Endothelial cell of umbilical vein (primary cell): ENCODE data around the gene VIM. TPM values are rescaled to one million over a fixed set of nuclear protein-coding genes. Genes with fewer than 3 reads are reported as not detected.
A peak's percentile ranks its signal among the peaks of the same experiment; 100 is the strongest.

Source experiments
- BruUV-seq: library from RNA; stranded (reverse); fragments of 400-500 nt; replicated peaks from 2 replicates; lab custom pipeline; 2021; lab: Mats Ljungman, UMichigan
- CTCF ChIA-PET: fragments of 300-600, 350-600 bp; sonication (Branson Sonifier 250); formaldehyde crosslinking; loops from one replicate; lab custom pipeline; 2021; ENCODE audit warnings: antibody characterized with exemption, inconsistent platforms; lab: Charles Lee
- POLR2A ChIA-PET: fragments of 300-600, 350-600 bp; sonication (Branson Sonifier 250); formaldehyde crosslinking; loops from one replicate; lab custom pipeline; 2021; ENCODE audit warnings: antibody characterized with exemption, inconsistent platforms; lab: Charles Lee
- DNase-seq: peaks from one replicate; pipeline ENCODE4 v3.0.0-alpha.2; 2011; ENCODE audit warnings: low read depth, low spot score
- FAIRE-seq: peaks from 2 replicates; lab custom pipeline; 2011; peaks lifted over from hg19 to GRCh38; lab: Jason Lieb, UNC
- H2AFZ ChIP-seq: 2 replicates; pipeline ENCODE4 v1.6.0; 2012; ENCODE audit warnings: low read depth, low read length, control low read depth, inconsistent platforms
- H3K27ac ChIP-seq: 2 replicates; pipeline ENCODE4 v1.5.1; 2011; ENCODE audit warnings: low read depth, mild to moderate bottlenecking, control low read depth, low read length, moderate library complexity; ENCODE audit not compliant: insufficient read depth
- H3K27me3 ChIP-seq, 2 experiments: 2 replicates each; pipeline versions ENCODE4 v1.6.0 to v1.6.1; 2011; ENCODE audit warnings: low read length in 2 of 2, mixed read lengths in 1 of 2; ENCODE audit not compliant: control insufficient read depth in 2 of 2, insufficient read depth in 2 of 2
- H3K36me3 ChIP-seq, 2 experiments: 2 replicates in 1 of 2; 3 replicates in 1 of 2; pipeline ENCODE4 v1.5.1; 2011; ENCODE audit warnings: low read length in 2 of 2, mild to moderate bottlenecking in 1 of 2, moderate library complexity in 1 of 2; ENCODE audit not compliant: control insufficient read depth in 2 of 2, insufficient read depth in 2 of 2; ENCODE audit errors: extremely low read depth in 1 of 2
- H3K4me1 ChIP-seq: 3 replicates; pipeline ENCODE4 v1.5.1; 2011; ENCODE audit warnings: mild to moderate bottlenecking, low read length; ENCODE audit not compliant: control insufficient read depth, insufficient read depth; ENCODE audit errors: extremely low read depth
- H3K4me2 ChIP-seq: 2 replicates; pipeline ENCODE4 v1.6.1; 2011; ENCODE audit warnings: low read length, control low read depth, mixed read lengths; ENCODE audit not compliant: insufficient read depth
- H3K4me3 ChIP-seq, 3 experiments: fragments of 200-600 bp in 1 of 3; sonication (generic), shearing (Covaris generic) in 1 of 3; replicated peaks in 1 of 3; 2 replicates each; pipeline ENCODE4 v1.5.1; 2011 to 2016; ENCODE audit warnings: control low read depth in 3 of 3, low read length in 3 of 3, mild to moderate bottlenecking in 2 of 3, inconsistent platforms in 1 of 3, low read depth in 1 of 3, moderate library complexity in 1 of 3; ENCODE audit not compliant: insufficient read depth in 1 of 3
- H3K79me2 ChIP-seq: 2 replicates; pipeline ENCODE4 v1.6.0; 2012; ENCODE audit warnings: low read length, inconsistent platforms; ENCODE audit not compliant: control insufficient read depth, insufficient read depth
- H3K9ac ChIP-seq: replicated peaks from 2 replicates; pipeline ENCODE3; 2011; ENCODE audit warnings: low read length, control low read depth; ENCODE audit not compliant: insufficient read depth; ENCODE audit errors: extremely low read depth
- H3K9me1 ChIP-seq: replicated peaks from 3 replicates; pipeline ENCODE4 v1.6.0; 2011; ENCODE audit warnings: mild to moderate bottlenecking, low read length; ENCODE audit not compliant: control insufficient read depth, insufficient read depth; ENCODE audit errors: extremely low read depth
- H3K9me3 ChIP-seq: replicated peaks from 2 replicates; pipeline ENCODE4 v1.5.1; 2012; ENCODE audit warnings: low read length, inconsistent platforms; ENCODE audit not compliant: control insufficient read depth, insufficient read depth
- H4K20me1 ChIP-seq: replicated peaks from 2 replicates; pipeline ENCODE3; 2011; ENCODE audit warnings: mild to moderate bottlenecking, low read length; ENCODE audit not compliant: control insufficient read depth, insufficient read depth; ENCODE audit errors: extremely low read depth
- CTCF ChIP-seq, 2 donors: IDR thresholded peaks; 1 replicate in 1 of 2; 2 replicates in 1 of 2; pipeline ENCODE4 v1.5.1; 2011; ENCODE audit warnings: low read length in 2 of 2, mild to moderate bottlenecking in 2 of 2, moderate library complexity in 2 of 2, control low read depth in 1 of 2, inconsistent platforms in 1 of 2, low read depth in 1 of 2; ENCODE audit not compliant: insufficient read depth in 1 of 2; ENCODE audit errors: extremely low read depth in 1 of 2
- EZH2 ChIP-seq: IDR thresholded peaks from 2 replicates; pipeline ENCODE4 v1.6.1; 2012; ENCODE audit warnings: borderline replicate concordance, low read depth, mild to moderate bottlenecking, moderate library complexity, low read length, inconsistent platforms; ENCODE audit not compliant: severe bottlenecking
- JUN ChIP-seq: IDR thresholded peaks from 2 replicates; pipeline ENCODE4 v1.6.1; 2011; ENCODE audit warnings: borderline replicate concordance, low read depth; ENCODE audit not compliant: insufficient read length, insufficient read depth
- dilution Hi-C: fragments of 300-500 bp; cut with MboI; formaldehyde crosslinking; loops from one replicate; pipeline ENCODE4 v1.15.0; 2019; ENCODE audit warnings: low sequenced_read_pairs; ENCODE audit not compliant: extremely low pct_ligation_motif_present
- intact Hi-C: fragments of 100-400 bp; cut with micrococcal nuclease; formaldehyde crosslinking; loops from one replicate; pipeline ENCODE4 v1.10.0; 2022
- polyA plus RNA-seq, 4 experiments: library from polyadenylated mRNA; depleted of rRNA in 3 of 4; stranded (reverse) in 3 of 4; unstranded in 1 of 4; fragments of >200 nt; gene quantifications; 2 replicates each; pipeline versions ENCODE4 v1.2.1 to v1.2.3, GENCODE V29; 2011 to 2012; ENCODE audit warnings: missing spikeins in 1 of 4
- total RNA-seq: library from RNA; stranded (reverse); gene quantifications from 2 replicates; pipeline ENCODE4 v1.2.3, GENCODE V29; 2021

Gene VIM
- total and polyA plus RNA-seq, 2 donors (not counting 3 experiments of a cell fraction or from before 2014, with no cell fraction given), result 5,699 to 5,781 TPM

DNA sequence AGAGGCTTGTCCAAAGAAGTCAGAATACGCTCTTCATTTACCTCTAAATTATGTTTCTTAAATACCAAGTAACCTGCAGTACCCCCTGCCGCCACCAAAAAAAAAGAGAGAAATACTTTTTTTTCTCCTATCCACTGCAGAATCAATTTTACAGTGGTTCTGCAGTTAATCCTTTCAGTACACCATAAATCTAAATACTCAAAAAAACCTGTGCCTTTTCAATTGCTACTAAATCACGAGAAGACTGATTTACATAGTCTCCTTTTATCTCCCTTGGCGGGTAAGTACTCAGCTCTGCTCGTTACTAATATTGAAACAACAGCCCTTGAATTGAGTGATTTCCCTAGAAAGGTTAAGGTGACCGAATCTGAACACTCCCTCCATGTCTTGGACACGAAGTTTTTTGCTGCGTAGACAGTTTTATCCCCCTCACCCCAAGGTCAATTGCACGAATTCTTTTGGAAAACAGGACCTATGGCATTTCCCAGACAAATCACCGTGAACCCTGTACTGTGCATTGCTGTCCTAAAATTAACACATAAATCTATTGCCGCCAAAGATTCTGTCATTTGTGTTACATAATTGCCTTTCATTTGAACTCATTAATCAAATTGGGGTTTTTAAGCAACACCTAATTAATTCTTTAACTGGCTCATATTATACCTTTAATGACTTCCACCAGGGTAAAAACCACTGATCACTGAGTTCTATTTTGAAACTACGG lies 512 bp upstream of the VIM start:
- Histone ChIP-seq H3K79me2 (peaks cover 36% of the 10 kb centered on the region), H3K9me1 (no peaks in the 10 kb centered on the region), H2AFZ (peak overlapping the region; percentile 6), H3K9ac (peak overlapping the region; percentile 100), H3K4me1 (peaks cover 18% of the 10 kb centered on the region), H3K36me3 (peaks cover 0 to 23% of the 10 kb centered on the region in 2 experiments), H3K27me3 (no peaks in the 10 kb centered on the region), H3K4me2 (peak overlapping the region; percentile 99), H3K27ac (peak overlapping the region; percentile 99), H3K4me3 (peak overlapping the region; percentile 36 to 83 (median 56)), H4K20me1 (peaks cover 13% of the 10 kb centered on the region), H3K9me3 (no peaks in the 10 kb centered on the region)
- ChIA-PET POLR2A (interaction anchor here (3.3 to 3.6 kb wide), 3 partner anchors 12 to 260 kb away, joined by 21 to 27 read pairs (median 25); no protein-coding TSS in a partner anchor), CTCF (interaction anchor here (0.6 to 5.8 kb wide), 11 partner anchors 9 to 395 kb away, joined by 3 to 46 read pairs (median 5); partner anchors contain the start of gene TRDMT1)
- dilution Hi-C loops (no loop called here), intact Hi-C loops (loop anchor here (1.0 to 2.0 kb wide), 11 partner anchors 11 to 399 kb away; partner anchors contain the start of gene TRDMT1)
- DNase-seq (peak; percentile 67), FAIRE-seq (peak; percentile 57)
- BruUV-seq, result TSS peak; percentile 55
- TF ChIP-seq JUN (no peak), EZH2 (no peak), CTCF (IDR thresholded peaks at IDR 0.05; ENCODE audit: extremely low read depth in 1 of 2, insufficient read depth in 1 of 2, low read depth in 1 of 2, low read length in 2 of 2) (peak in 1 of 2 donors; percentile 33)
